DMS53 (cell line): ENCODE results near the gene DCHS2.

Source experiments
- DNase-seq: peaks from one replicate; lab custom pipeline; 2025; lab: John Stamatoyannopoulos, UW

The DCHS2 gene

GRCh38 chr4:154384012-154384411 is 107.6 kb downstream of the DCHS2 start:
- DNase-seq: no peak

GRCh38 chr4:154376486-154376885 is 115.1 kb downstream of the DCHS2 start:
- no peak for DNase-seq

GRCh38 chr4:154368060-154368459 is 123.5 kb downstream of the DCHS2 start:
- no peak for DNase-seq

- DNase-seq: no peak
Measured at GRCh38 chr4:154367659-154368058, 123.9 kb downstream of the DCHS2 start.

- DNase-seq: no peak
Measured at GRCh38 chr4:154366956-154367355, 124.6 kb downstream of the DCHS2 start.

GRCh38 chr4:154364066-154364845 is 127.3 kb downstream of the DCHS2 start:
- DNase-seq: no peak

- no peak for DNase-seq
Measured at GRCh38 chr4:154361450-154361849, 130.1 kb downstream of the DCHS2 start.

GRCh38 chr4:154360491-154360890 is 131.1 kb downstream of the DCHS2 start:
- no peak for DNase-seq

GRCh38 chr4:154354883-154355282 is 136.7 kb downstream of the DCHS2 start:
- DNase-seq: no peak

GRCh38 chr4:154349829-154350228 is 141.8 kb downstream of the DCHS2 start:
- peak; percentile 46 for DNase-seq

- peak; percentile 3 for DNase-seq
Measured at GRCh38 chr4:154348657-154349056, 142.9 kb downstream of the DCHS2 start.

GRCh38 chr4:154345359-154345758 is 146.2 kb downstream of the DCHS2 start:
- DNase-seq: no peak

GRCh38 chr4:154344686-154345085 is 146.9 kb downstream of the DCHS2 start:
- DNase-seq: peak; percentile 48

GRCh38 chr4:154343651-154344050 is 147.9 kb downstream of the DCHS2 start:
- no peak for DNase-seq

- DNase-seq: no peak
Measured at GRCh38 chr4:154341448-154341847, 150.2 kb downstream of the DCHS2 start.

- DNase-seq: no peak
Measured at GRCh38 chr4:154335588-154335987, 156.0 kb downstream of the DCHS2 start.

GRCh38 chr4:154332681-154333421 is 158.7 kb downstream of the DCHS2 start:
- peak; percentile 92 for DNase-seq

GRCh38 chr4:154329939-154330338 is 161.7 kb downstream of the DCHS2 start:
- DNase-seq: no peak

- DNase-seq: peak; percentile 57
Measured at GRCh38 chr4:154329268-154329868, 162.2 kb downstream of the DCHS2 start.

GRCh38 chr4:154328030-154328429 is 163.6 kb downstream of the DCHS2 start:
- no peak for DNase-seq

- DNase-seq: peak; percentile 1
Measured at GRCh38 chr4:154320521-154320920, 171.1 kb downstream of the DCHS2 start.

GRCh38 chr4:154319736-154320135 is 171.9 kb downstream of the DCHS2 start:
- DNase-seq: no peak
